HG03196 (cell line): ENCODE data around the gene CLECL1.
A peak's percentile ranks its signal among the peaks of the same experiment; 100 is the strongest.
"Not testable (repeated sequence)": the region's sequence is repeated elsewhere in the genome, so short reads cannot be mapped to it uniquely, and the experiment has no call there.

ENCODE experiments used
- ATAC-seq: cut with Tn5 transposase; IDR thresholded peaks from one replicate; pipeline ENCODE4 v1.9.1; 2021; ENCODE audit not compliant: unreplicated experiment

CLECL1 gene

GRCh38 chr12:9752145-9752933 lies 19.4 kb upstream of the CLECL1 start:
- no peak for ATAC-seq

- ATAC-seq = no peak
Measured at GRCh38 chr12:9751204-9752144, 18.6 kb upstream of the CLECL1 start.

GRCh38 chr12:9750276-9751203 lies 17.6 kb upstream of the CLECL1 start:
- peak; percentile 50 for ATAC-seq

- ATAC-seq = no peak
Measured at GRCh38 chr12:9749640-9750039, 16.7 kb upstream of the CLECL1 start.

GRCh38 chr12:9745199-9745598 lies 12.3 kb upstream of the CLECL1 start:
- ATAC-seq = no peak

GRCh38 chr12:9742661-9743060 lies 9.8 kb upstream of the CLECL1 start:
- no peak for ATAC-seq

GRCh38 chr12:9741726-9742125 lies 8.8 kb upstream of the CLECL1 start:
- ATAC-seq = peak; percentile 87

GRCh38 chr12:9740106-9740750 lies 7.3 kb upstream of the CLECL1 start:
- ATAC-seq = no peak

- not testable (repeated sequence) for ATAC-seq
Measured at GRCh38 chr12:9739404-9740105, 6.7 kb upstream of the CLECL1 start.

- not testable (repeated sequence) for ATAC-seq
Measured at GRCh38 chr12:9738905-9739304, 6.0 kb upstream of the CLECL1 start.

GRCh38 chr12:9736936-9737705 lies 4.2 kb upstream of the CLECL1 start:
- no peak for ATAC-seq

GRCh38 chr12:9735601-9736000 lies 2.7 kb upstream of the CLECL1 start:
- no peak for ATAC-seq

GRCh38 chr12:9731797-9732196 lies 1.1 kb downstream of the CLECL1 start:
- no peak for ATAC-seq

- no peak for ATAC-seq
Measured at GRCh38 chr12:9731393-9731792, 1.5 kb downstream of the CLECL1 start.

GRCh38 chr12:9730591-9730990 lies 2.3 kb downstream of the CLECL1 start:
- ATAC-seq = no peak

GRCh38 chr12:9730011-9730410 lies 2.9 kb downstream of the CLECL1 start:
- no peak for ATAC-seq

- ATAC-seq = no peak
Measured at GRCh38 chr12:9729082-9729481, 3.8 kb downstream of the CLECL1 start.

- ATAC-seq = no peak
Measured at GRCh38 chr12:9727813-9728212, 5.1 kb downstream of the CLECL1 start.
